HG02884 (cell line): ENCODE measurements around the gene MAVS.
A peak's percentile ranks its signal among the peaks of the same experiment; 100 is the strongest.

Experiments used
- ATAC-seq: cut with Tn5 transposase; IDR thresholded peaks from one replicate; pipeline ENCODE4 v1.9.1; 2021; ENCODE audit warnings: mild to moderate bottlenecking, moderate library complexity; ENCODE audit not compliant: unreplicated experiment

The MAVS gene

GRCh38 chr20:3906744-3907721 is 60.4 kb downstream of the MAVS start:
- ATAC-seq: peak; percentile 73

- ATAC-seq: no peak
Measured at GRCh38 chr20:3908667-3909066, 62.0 kb downstream of the MAVS start.

- ATAC-seq: no peak
Measured at GRCh38 chr20:3909952-3910366, 63.3 kb downstream of the MAVS start.

- ATAC-seq: no peak
Measured at GRCh38 chr20:3910853-3911252, 64.2 kb downstream of the MAVS start.

GRCh38 chr20:3911956-3912355 is 65.3 kb downstream of the MAVS start:
- ATAC-seq: no peak

- no peak for ATAC-seq
Measured at GRCh38 chr20:3914446-3914845, 67.8 kb downstream of the MAVS start.

GRCh38 chr20:3915691-3916090 is 69.1 kb downstream of the MAVS start:
- no peak for ATAC-seq

GRCh38 chr20:3916364-3916763 is 69.7 kb downstream of the MAVS start:
- no peak for ATAC-seq

- no peak for ATAC-seq
Measured at GRCh38 chr20:3919352-3919751, 72.7 kb downstream of the MAVS start.

- ATAC-seq: no peak
Measured at GRCh38 chr20:3922223-3922982, 75.8 kb downstream of the MAVS start.

GRCh38 chr20:3922983-3923339 is 76.3 kb downstream of the MAVS start:
- ATAC-seq: no peak

- no peak for ATAC-seq
Measured at GRCh38 chr20:3923818-3924217, 77.2 kb downstream of the MAVS start.

GRCh38 chr20:3924304-3925112 is 77.9 kb downstream of the MAVS start:
- ATAC-seq: no peak

- no peak for ATAC-seq
Measured at GRCh38 chr20:3925113-3925695, 78.6 kb downstream of the MAVS start.
